ENCODE results near the gene FBXL16.
A peak's percentile ranks its signal among the peaks of the same experiment; 100 is the strongest.

Gene FBXL16

DNA sequence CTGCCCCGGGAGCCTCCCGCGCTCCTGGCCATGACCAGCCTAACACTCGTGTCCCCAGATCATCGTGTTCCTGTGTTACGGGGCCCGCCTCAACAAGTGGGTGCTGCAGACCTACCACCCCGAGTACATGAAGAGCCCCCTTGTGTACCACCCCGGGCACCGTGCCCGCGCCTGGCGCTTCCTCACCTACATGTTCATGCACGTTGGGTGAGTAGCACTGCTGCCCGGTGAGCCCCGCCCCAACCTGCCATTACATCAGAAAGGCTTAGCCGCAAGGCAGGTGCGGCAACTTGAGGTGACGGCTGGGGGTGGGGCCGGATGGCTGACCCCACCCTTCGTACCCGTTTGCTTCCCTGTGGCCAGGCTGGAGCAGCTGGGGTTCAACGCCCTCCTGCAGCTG, 28.7 kb downstream of the FBXL16 start:
- DNase-seq (ENCODE audit: low read depth): no peak

DNA sequence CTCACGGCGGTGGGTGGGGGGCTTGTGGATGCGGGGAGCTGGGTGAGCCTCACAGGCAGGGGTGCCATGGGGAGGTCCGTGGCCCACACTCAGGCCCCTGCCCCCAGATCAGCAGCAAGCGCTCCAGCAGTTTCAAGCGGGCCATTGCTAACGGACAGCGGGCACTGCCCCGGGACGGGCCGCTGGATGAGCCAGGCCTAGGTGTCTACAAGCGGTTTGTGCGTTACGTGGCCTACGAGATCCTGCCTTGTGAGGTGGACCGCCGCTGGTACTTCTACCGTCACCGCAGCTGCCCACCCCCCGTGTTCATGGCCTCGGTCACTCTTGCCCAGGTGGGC, 29.1 kb downstream of the FBXL16 start:
- DNase-seq (ENCODE audit: low read depth): no peak

DNA sequence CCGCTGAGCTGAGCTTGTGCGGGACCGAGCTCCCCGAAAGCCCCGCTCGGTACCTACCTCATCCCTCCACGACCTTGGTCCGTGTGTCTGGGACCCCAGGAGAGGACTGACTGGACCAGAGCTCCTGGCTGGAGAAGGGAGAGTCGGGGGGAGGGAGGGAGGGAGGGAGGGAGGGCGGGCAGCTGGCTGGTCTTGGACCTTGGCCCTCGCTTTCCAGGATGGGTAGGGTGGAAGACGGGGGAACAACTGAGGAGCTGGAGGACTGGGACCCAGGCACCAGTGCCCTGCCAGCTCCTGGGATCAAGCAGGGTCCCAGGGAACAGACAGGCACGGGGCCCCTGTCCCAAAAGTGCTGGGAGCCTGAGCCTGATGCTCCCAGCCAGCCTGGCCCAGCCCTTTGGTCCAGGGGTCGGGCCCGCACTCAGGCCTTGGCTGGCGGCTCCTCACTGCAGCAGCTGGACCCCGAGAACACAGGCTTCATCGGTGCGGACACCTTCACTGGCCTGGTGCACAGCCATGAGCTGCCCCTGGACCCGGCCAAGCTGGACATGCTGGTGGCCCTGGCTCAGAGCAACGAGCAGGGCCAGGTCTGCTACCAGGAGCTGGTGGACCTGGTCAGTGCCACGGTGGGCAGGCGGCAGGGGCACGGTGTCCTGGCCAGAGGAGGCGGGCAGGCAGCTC, 29.6 kb downstream of the FBXL16 start:
- no peak for DNase-seq (ENCODE audit: low read depth)

- peak; percentile 65 for DNase-seq (ENCODE audit: low read depth)
Measured at GRCh38 chr16:674968-675883, 30.4 kb downstream of the FBXL16 start, which contains the start of gene RHBDL1. Gene RHBDL1 (plus strand): TSS chr16:675671. CDS start chr16:675791, 120 bp downstream.

DNA sequence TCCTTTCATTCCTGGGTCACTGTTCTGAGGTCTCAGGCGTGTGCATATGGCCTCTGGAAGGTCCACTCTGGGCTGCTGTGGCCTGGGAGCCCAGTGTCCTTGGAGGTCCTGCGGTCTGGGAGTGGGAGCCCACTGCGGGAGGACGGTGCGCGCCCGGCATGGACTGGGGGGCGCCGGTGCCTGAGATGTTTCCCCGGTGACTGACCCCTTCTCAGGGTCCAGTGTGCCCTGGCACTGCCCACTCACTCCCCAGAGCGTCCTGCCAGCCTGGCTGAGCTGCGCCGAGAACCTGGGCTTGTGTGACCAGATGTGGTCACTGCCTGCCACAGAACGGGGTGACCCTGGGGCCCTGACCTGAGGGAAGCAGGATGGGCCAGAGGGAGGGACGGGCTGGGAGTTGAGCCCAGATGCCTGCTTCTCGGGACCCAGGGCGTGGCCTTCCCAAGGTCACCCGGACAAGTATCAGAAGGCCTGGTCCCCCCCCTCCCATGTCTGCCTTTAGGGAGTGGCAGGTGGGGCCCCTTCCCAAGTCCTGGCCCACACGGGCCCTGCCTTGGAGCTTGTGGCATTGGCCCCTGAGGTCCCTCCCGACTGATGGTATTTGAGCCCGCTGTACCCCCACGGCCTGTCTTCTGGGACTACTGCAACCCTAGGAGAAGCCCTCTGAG, 31.3 kb downstream of the FBXL16 start:
- DNase-seq (ENCODE audit: low read depth): no peak

GRCh38 chr16:673399-673991, 32.1 kb downstream of the FBXL16 start:
- DNase-seq (ENCODE audit: low read depth): no peak

DNA sequence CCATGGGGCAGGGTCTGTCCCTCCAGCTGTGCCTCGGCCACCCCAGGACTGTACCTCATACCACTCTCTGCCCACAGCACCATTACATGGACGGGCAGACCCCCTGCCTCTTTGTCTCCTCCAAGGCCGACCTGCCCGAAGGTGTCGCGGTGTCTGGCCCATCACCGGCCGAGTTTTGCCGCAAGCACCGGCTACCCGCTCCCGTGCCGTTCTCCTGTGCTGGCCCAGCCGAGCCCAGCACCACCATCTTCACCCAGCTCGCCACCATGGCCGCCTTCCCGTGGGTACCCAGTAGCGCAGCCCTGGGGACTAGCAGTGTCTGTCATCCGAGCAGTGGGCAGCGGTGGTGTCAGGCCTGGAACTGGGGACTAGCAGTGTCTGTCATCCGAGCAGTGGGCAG, 32.8 kb downstream of the FBXL16 start:
- no peak for DNase-seq (ENCODE audit: low read depth)

DNA sequence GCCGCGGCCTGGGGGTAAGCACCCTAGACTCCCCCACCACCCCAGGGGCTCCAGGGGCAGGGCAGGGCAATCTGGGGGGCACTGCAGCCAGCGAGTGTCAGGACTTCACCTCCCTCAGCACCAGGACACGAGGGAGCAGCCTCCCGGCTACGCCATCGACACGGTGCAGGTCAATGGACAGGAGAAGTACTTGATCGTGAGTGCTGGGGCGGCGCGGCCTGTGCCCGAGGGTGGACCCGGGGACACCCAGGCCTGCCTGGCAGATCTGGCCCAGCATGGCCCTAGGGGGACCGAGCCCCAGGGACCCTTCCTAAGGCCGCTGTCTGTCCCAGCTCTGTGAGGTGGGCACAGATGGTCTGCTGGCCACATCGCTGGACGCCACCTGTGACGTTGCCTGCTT, 33.2 kb downstream of the FBXL16 start:
- no peak for DNase-seq (ENCODE audit: low read depth)

- DNase-seq (ENCODE audit: low read depth): no peak
Measured at GRCh38 chr16:671353-672131, 34.1 kb downstream of the FBXL16 start.

- no peak for DNase-seq (ENCODE audit: low read depth)
Measured at GRCh38 chr16:670485-671352, 34.9 kb downstream of the FBXL16 start.

DNA sequence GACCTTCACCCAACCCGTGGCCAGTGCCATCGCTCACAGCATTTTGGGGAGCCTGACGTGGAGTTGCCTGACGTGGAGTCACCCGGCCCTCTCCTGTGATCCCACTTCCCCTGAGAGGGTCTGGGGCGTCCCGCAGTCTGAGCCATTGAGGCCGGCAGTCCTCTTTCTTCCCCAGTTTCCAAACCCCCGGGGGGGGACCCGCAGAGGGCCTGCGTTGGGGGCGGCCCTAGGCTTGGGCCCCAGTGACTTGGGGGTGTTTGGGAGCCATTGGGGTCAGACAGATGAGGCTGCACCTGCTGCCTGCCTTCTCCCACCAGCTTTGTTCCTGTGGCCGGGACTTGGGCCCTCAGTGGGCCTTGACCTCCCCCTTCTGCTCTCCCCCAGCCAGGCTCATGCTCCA, 35.9 kb downstream of the FBXL16 start:
- no peak for DNase-seq (ENCODE audit: low read depth)

DNA sequence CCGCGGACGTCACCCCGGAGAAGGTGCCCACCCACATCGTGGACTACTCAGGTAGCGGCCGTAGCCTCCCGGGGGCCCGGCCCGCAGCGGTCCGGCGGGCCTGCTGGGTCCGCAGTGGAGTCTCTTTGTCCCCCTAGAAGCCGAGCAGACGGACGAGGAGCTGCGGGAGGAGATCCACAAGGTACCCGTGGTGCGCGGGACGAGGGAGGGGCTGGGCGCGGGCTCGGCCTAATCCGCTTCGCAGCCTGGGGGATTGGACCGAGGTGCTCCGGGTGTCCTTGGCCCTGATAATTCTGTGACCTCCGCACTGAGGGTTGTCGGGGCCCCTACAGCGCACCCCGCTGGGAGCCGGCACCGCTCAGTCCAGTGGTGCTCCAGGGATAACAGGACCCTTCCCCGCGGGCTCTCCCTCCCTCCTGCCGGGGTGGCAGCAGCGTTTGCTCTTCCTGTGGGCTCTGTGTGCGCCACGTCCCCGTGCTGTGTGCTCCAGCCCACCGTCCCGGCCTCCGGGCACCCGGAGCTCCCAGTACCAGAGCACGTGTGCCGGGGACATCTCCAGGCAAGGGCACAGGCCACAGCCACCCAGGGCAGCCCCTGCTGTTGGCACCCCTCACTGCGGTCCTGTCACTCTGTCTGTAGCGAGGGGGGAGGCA, 37.0 kb downstream of the FBXL16 start:
- DNase-seq (ENCODE audit: low read depth): peak; percentile 39

DNA sequence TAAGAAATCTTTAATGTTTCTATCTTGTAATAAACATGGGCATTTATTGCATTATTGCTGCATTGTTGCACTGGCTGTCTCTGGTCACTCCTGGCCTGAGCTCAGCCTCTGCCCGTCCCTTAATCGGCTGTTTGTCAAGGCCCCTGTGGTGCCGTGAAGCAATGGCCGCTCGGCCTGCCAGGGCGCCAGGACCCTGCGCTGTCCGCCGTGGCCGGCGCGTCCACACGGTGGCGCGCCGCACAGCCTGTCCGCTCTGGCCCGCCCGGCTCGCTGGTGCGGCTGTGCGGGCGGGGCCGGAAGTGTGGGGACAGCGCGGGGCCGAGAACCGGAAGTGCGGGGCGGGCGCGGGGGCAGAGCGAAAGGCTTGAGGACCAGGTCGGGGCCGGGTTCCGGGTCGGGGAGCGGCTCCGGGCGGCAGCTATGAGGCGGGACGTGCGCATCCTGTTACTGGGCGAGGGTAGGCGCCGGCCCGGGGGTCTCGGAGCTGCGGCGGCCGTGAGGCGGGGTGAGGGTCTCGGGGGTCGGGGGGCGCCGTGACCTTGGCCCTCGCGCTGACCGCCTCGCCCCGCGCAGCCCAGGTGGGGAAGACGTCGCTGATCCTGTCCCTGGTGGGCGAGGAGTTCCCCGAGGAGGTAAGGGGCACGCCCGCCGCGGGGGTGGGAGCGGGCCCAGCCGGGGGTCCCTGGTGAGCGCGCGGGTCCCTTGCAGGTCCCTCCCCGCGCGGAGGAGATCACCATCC, 37.7 kb downstream of the FBXL16 start, which contains the start of gene RHOT2:
Gene RHOT2, plus strand, starts transcription at position 353 of the 739 bp plus-strand sequence. Its CDS starts 68 bp downstream, at position 421.
- peak; percentile 91 for DNase-seq (ENCODE audit: low read depth)

DNA sequence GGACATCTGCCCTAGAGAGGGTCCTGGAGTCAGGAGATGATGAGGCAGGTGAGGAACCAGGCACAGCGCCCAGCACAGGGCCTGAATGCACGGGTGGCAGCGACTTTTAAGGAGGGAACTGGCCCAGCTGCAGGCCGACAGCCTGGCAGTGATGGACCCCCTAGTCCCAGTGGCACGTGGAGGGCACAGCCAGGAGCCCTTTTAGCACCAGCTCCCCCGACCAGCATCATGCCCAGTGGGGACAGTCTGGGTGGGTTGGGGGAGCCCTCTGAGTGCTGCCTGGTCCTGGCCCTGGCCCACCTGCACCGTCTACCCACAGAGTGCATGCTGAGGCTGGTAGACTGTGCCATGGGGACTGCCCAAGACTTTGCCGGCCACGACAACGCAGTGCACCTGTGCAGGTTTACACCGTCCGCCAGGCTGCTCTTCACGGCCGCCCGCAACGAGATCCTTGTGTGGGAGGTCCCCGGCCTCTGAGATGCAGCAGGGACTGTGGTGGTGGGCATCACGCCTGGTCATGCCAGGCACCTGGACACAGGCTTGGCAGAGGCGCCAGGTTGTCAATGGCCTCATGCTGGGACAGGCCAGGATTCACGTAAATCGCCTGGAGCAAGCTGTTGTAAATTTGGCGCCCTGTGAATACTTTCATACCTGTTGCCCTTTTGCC, 38.4 kb downstream of the FBXL16 start:
- no peak for DNase-seq (ENCODE audit: low read depth)

GRCh38 chr16:666572-666971, 39.0 kb downstream of the FBXL16 start:
- DNase-seq (ENCODE audit: low read depth): no peak

GRCh38 chr16:662597-662996, 43.0 kb downstream of the FBXL16 start:
- no peak for DNase-seq (ENCODE audit: low read depth)

GRCh38 chr16:662095-662494, 43.5 kb downstream of the FBXL16 start:
- DNase-seq (ENCODE audit: low read depth): no peak

DNA sequence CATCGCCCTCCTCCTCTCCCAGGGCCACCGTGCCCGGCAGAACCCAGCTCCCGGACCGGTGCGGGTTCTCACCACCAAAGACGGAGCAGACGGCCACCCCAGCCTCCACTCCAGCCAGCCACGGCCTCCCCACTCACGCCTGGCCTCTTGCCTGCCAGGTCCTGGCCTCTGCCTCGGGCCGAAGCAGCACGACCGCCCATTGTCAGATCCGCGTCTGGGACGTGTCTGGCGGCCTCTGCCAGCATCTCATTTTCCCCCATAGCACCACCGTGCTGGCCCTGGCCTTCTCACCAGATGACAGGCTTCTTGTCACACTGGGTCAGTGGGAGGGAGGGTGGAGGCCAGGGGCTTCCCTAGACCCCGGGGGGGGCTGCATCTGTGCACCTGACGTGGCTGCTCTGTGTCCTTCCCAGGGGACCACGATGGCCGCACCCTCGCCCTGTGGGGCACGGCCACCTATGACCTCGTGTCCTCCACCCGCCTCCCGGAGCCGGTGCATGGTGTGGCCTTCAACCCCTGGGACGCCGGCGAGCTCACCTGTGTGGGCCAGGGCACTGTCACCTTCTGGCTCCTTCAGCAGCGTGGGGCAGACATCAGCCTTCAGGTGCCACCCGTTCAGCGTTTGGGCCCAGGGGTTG, 44.3 kb downstream of the FBXL16 start:
- no peak for DNase-seq (ENCODE audit: low read depth)

Measured in iris pigment epithelial cell (primary cell).